ENCODE results near the gene GRIA4. TPM values are rescaled to one million over a fixed set of nuclear protein-coding genes. Genes with fewer than 3 reads are reported as not detected.

Gene GRIA4
- total RNA-seq, 2 donors from 2014 or later, result not detected

DNA sequence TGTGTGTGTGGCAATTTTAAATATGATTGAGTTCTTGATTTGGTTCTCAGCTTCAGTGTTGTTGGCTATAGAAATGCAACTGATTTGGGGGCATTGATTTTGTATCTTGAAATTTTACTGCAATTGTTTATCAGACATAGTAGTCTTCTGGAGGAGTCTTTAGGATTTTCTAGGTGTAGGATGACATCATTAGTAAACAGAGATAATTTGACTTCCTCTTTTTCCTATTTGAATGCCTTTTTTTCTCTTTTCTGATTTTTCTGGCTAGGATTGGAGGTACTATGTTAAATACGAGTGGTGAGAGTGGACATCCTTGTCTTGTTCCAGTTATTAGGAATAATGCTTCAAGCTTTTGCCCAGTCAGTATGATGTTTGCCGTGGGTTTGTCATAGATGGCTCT is 287.3 kb downstream of the GRIA4 start:
- ATAC-seq (no peak), DNase-seq (no peak)
- intact Hi-C loops (cut with DNase I), result no loop called here

DNA sequence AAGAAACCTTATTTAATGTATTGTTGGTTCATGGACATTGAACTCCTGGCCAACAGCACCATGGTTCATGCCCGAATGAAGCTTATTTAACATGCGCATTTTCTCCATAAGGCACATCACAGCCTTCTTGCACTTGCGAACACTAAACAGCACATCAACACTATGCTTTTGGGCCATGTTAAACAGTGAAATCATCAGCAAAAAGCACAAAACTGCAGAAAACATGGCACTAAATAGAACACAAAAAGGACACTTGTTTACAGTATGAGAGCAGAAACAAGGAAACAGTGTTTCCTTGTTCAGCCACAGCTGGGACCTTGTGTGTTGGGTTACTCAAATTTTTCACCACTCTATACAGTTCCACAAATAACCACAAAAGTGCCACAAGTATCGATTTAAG is 289.9 kb downstream of the GRIA4 start:
- ATAC-seq, result no peak
- DNase-seq, result no peak
- intact Hi-C loops (cut with DNase I), result no loop called here

DNA sequence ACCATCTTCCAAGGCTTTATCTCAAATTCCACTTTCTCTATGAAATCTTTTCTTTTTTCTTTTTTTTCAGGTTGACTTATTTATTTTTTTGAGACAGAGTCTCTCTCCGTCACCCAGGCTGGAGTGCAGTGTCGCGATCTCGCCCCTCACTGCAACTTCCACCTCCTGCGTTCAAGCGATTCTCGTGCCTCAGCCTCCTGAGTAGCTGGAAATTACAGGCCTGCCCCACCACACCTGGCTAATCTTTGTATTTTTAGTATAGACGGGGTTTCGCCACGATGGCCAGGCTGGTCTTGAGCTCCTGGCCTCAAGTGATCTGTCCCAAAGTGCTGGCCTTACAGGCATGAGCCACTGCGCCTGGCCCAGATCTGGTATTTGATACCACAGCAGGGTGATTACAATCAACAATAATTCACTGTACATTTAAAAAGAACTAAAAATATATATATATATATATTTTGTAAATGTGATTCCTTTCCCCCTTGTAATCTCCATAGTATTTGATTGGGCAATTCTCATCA is 290.7 kb downstream of the GRIA4 start:
- ATAC-seq (no peak), DNase-seq (no peak)
- intact Hi-C loops (cut with DNase I), result no loop called here

DNA sequence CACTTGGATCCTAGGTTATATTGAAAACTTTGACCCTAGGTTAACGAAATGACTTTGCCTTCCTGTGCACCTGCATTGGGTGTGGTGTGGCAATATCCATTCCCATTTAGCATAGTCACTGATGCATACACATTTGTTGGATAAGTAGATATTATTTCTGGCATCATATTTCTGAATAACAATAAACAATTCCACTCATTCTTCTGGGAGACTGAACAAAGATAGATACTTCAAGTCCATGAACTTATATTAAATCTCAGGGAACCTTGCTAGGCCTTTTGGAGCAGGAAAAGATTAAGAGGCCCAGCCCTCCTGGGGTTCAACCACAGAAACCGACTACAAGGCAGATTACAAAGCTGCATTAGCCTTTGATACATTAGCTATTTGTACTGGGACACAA is 293.2 kb downstream of the GRIA4 start:
- ATAC-seq (no peak), DNase-seq (no peak)
- intact Hi-C loops (cut with DNase I), result no loop called here

DNA sequence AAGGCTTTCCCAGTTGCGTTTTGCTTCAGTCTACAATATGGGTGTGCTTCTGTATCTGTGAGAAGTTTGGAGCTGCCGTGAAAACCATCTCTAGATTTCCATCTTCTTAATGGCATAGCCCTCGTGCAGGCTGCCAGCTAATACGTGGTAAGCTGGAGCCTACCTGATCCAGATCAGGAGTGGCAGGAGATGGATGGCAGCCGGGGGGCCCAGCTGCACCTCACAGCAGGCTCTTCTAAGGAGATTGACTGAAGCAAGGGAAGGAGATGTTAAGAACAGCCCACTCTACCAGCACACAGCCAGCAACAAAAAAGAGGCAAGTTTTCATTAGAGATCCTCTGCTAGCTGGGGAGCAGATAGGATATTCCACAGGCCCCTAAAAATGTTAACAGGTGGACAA is 296.6 kb downstream of the GRIA4 start:
- ATAC-seq (no peak), DNase-seq (no peak)
- intact Hi-C loops (cut with DNase I), result no loop called here

DNA sequence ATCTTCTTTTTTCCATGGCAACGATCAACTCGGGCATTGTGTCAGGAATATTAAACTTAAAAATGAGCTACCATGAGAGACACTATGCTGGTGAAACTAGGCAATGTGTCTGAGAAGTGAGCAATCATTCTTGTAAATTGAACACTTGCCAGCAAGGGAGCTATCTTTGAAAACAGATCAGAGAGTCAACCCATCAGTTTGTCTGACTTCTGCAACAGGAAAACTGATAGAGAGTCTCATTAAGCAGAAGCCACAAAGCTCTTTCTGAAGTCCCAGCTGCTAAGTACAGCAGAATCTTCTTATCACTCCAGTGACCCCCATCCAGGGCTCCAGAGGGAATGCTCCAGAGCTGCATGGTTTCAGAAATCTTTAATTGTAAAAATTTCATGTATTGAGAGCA is 297.4 kb downstream of the GRIA4 start:
- ATAC-seq, result no peak
- DNase-seq, result no peak
- intact Hi-C loops (cut with DNase I), result no loop called here

DNA sequence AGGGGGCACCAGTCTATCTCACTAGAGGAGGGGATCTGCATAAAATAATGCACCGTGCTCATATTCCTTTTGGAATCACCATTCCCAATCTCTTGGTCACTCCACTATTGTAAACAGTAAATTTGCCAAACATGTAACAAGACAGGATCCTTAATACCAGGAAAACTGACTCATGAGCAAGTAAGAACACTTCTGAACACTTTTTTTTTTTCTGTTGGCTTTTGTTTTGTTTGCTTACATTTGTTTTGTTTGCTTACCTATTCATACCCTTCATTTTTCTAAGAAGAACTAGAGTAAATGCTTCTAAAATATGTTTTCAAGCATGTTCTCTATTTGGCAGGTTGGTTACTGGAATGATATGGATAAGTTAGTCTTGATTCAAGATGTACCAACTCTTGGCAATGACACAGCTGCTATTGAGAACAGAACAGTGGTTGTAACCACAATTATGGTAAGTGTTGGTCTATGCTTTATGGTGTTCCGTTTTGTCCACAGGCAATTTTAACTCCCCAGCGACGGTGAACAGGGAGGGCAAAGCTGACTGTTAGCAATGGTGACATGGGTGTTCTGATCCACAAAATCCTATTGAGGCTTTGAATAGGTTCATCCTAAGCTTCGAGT is 300.3 kb downstream of the GRIA4 start:
- no peak for ATAC-seq
- intact Hi-C loops (cut with DNase I), result no loop called here
- no peak for DNase-seq

DNA sequence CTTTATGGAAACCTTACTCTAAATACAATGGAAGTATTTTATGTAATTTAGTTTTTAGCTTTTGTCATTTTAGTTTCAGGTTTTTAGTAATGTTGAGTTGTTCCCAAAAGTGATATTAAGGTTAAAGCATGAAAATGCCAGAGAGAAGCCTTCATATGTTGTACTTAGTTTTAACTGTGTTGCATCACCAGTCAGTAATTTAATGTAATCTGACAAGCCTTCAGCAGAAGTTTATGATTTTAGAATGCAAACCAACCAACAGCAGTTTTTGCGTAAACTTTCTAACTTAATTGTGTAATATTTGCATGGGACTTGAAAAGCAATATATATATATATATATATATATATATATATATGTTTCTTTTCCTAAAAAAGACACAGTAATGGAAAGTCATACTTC is 301.6 kb downstream of the GRIA4 start:
- intact Hi-C loops (cut with DNase I), result no loop called here
- DNase-seq, result no peak
- no peak for ATAC-seq

DNA sequence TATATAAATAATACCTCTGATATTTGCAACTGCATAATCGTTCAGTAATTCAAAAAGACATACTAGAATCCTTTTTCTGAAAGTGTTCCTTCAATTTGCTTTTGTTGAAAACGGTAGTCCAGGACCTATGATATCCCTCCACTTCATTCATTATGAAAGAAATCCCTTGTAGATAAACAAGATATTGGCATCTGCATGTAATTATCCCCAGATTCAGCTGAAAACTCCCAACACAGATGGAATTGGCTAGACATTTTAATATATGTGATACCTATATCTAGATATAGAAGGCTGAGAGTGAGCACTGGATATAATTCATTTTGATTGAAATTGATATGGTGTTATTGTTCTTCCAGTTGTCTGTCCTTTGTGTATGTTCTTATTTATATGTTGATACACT is 302.8 kb downstream of the GRIA4 start:
- DNase-seq (no peak), ATAC-seq (no peak)
- intact Hi-C loops (cut with DNase I), result no loop called here

DNA sequence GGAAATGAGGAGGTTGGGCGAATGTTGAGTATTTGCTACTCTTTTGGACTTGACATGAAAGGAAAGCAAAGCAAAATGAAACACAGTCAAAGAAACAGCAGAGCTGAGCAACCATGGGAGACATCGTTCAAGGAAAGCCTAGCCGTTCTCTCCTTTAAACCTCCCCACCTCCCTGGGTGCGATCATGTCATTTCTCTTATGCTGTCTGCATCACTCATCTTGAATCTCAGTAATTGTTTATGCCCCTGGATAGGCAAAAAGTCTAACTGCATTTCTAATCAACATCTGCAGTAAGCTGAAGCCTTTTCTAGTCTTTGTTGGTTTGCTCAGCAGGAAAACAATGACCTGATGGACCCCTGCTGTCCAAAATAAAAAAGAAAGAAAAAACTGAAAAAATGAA is 305.1 kb downstream of the GRIA4 start:
- ATAC-seq (no peak), DNase-seq (no peak)
- intact Hi-C loops (cut with DNase I), result no loop called here

DNA sequence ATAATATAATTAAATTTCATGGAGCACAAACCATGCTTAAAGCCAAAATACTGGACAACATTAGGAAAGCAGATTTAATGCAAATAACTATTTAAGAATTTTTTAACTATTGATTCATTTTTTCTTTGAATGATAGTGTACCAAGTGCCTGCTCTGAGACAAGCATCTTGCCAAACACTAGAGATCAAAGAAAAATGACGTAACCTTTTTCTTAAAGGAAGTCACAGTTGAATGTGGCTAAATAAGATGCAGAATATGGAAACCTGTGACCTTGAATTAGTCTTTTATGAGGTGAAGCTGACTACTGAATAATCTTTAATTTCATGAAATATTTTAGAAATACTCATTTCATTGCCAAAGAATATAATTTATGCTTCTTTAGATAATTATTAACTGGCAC is 308.2 kb downstream of the GRIA4 start:
- no peak for ATAC-seq
- DNase-seq, result no peak
- intact Hi-C loops (cut with DNase I), result no loop called here

DNA sequence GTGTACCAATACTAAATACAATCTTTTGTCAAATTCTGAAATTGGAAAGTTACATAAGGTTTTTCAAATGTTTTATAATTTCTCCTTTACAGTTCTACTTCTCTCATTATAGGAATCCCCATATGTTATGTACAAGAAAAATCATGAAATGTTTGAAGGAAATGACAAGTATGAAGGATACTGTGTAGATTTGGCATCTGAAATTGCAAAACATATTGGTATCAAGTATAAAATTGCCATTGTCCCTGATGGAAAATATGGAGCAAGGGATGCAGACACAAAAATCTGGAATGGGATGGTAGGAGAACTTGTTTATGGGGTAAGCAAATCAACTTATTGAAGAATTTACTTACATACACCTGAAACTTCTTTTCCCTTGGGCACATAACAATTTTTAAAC is 308.7 kb downstream of the GRIA4 start:
- intact Hi-C loops (cut with DNase I), result no loop called here
- DNase-seq (no peak), ATAC-seq (no peak)

DNA sequence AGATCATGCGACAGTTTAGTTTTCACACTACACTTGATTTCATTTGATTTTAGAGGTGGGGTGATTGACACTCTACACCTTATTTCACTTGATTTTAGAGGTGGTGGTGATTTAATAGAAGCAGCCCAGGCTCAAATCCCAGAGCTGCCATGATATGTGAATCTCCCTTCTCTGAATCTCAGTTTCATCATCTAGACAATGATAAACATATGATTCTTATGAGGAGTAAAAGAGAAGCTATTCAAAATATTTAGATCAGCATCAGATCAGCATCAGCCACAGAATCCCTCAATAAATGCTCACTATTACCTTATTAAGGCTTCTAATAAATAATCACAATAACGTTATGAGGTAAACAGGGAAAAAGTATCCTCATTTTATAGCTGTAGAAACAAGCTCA is 313.4 kb downstream of the GRIA4 start:
- ATAC-seq, result no peak
- DNase-seq, result no peak
- intact Hi-C loops (cut with DNase I), result no loop called here

DNA sequence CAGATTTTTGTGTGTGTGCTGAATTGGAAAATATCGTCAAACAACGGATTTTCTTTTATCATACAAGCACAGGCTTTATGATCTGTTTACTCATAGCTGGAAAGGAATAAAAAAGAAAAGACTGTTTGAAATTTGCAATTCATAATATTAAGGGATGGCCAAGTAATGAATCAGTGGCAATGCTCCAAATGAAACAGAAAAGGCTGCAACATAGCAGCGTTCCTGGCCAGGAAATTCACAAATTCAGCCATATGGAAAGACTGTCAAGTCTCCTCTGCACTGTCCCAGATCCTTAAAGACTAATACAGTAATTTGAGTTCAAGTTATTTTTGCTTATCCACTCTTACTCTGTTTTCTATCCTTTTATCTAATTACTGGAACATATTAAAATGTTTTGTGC is 313.9 kb downstream of the GRIA4 start:
- intact Hi-C loops (cut with DNase I), result no loop called here
- ATAC-seq (no peak), DNase-seq (no peak)

DNA sequence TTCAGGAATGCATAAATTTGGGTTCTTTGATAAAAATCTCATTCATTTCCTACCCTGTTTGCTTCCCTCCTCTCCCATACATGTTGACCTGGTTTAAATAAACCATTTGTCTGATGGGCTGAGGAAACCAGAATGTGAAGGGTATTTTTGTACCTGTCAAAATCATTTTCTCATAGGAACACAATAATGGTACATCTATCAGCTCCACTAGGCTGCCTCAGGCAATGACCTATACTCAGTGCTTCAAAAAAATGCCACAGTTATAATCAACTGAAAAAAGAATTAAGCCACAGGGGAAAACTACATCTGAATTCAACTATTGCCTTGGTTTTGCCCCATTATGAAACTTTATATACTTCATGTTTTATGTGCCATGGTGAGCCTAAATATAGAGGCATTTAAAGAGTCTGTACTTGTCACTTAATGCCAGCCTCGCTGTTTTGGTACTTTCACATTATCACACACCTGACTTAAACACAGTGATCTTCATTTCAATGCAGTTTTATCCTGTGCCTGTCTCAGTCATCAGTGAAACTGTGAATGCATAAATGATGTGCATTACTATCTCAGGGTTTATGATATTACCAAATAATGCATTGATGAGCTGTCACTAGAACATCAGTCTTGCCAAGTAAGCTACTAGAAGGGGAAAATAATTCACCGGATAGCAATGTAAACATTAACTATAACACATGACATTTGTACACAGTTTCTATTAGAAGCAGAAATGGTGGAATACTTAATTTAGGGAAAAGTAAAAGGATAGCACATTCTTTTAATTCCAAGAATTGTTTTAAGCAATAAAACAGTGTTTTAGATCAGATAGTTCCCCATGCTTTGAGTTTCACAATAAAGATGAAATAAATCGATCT is 319.4 kb downstream of the GRIA4 start:
- intact Hi-C loops (cut with DNase I), result no loop called here
- DNase-seq, result no peak
- no peak for ATAC-seq

DNA sequence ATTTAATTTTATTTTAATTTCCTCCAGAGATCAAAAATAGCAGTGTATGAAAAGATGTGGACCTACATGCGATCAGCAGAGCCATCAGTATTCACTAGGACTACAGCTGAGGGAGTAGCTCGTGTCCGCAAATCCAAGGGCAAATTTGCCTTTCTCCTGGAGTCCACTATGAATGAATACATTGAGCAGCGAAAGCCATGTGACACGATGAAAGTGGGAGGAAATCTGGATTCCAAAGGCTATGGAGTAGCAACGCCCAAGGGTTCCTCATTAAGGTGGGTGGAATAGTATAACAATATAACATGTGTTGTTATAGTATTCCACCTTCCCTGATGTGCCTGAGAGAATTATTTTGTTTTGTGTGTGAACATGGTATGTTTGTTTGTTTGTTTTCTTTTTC is 323.8 kb downstream of the GRIA4 start:
- DNase-seq (no peak), ATAC-seq (no peak)
- intact Hi-C loops (cut with DNase I), result no loop called here

DNA sequence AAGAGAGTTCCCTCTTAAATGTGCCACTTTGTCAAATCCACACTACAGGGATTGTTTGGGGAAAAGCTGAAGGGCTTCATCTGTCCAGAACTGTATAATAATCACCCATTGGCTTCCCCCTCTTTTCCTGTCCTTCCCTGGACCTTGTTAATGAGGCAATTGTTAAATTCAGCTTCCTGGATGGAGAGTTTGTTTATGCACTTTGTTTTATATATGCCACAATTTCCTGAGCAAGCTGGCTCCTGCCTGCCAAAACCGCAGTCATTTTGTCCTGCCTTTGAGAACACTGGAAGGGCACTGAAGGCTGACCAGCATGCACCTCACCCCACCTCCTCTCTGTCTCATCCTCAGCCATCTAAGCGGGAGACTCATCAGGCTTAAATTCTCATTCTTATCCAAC is 325.9 kb downstream of the GRIA4 start:
- DNase-seq, result no peak
- ATAC-seq, result no peak
- intact Hi-C loops (cut with DNase I), result no loop called here

DNA sequence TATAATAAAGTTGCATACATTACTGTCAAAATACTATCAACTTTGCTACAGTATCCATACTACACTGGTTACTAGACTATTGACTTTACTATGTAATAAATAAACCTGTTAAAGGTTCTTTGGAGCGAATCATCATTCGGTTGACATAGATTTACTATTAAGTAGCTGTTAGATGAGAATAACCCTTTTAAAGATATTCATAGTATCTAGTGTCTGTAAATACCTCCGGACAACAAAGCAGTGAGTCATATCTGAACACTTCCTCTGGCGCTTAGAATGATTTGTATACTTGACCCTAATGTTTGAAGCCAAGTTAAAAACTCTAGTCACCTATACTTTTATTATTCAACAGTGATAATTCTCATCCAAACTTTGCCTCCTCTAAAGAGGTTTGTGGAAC is 327.5 kb downstream of the GRIA4 start:
- intact Hi-C loops (cut with DNase I), result no loop called here
- ATAC-seq, result no peak
- no peak for DNase-seq

DNA sequence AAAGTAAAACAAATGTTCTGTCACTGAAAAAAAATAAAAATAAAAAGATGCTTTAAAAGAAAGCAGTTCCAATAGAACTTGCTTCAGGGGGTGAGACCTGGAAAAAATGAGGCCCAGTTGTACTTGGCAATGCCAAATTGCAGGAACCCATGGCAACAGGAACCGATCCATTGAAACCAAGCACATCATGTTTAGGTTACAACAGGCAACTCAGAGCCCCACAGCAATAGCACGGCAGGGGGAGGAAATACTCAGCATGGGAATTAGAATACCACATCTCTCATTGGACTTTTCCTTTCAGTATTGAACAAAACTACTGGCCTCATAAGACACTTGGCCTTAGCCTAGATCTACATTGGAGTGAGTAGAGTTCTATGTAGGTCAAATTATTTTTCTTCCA is 327.9 kb downstream of the GRIA4 start:
- ATAC-seq, result no peak
- intact Hi-C loops (cut with DNase I), result no loop called here

DNA sequence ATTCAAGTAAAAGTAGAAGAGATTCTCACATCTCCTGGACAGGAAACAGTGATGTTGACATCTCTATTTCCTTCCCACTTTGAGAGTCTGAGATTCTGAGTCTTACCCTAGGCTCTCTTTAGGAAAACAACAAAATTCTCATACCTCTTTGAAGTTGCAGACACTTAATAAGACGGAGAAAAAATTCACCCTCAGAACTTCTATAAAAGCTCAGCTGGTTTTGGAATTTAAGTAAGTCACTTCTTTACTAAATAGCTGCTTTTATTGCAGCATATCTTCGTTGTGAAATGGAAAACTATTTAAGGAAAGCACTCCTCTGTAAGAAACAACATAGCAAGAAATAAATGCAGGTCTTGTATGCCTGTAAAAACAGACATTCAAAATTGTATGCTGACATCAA is 333.0 kb downstream of the GRIA4 start:
- intact Hi-C loops (cut with DNase I), result no loop called here
- ATAC-seq, result no peak
- no peak for DNase-seq

More for the DNA sequence above, 327.9 kb downstream of the GRIA4 start:
- no peak for DNase-seq

All from left cardiac atrium (tissue), 4 donors.